Panc1 (cell line): ENCODE data around the gene ABCC1. TPM values are rescaled to one million over a fixed set of nuclear protein-coding genes. Genes with fewer than 3 reads are reported as not detected.

Experiments
- ATAC-seq: fragments of 200-7000 bp; cut with Tn5 transposase; 2 replicates; pipeline ENCODE4 v1.9.1; 2020; ENCODE audit warnings: mild to moderate bottlenecking, moderate library complexity
- BruUV-seq: library from RNA; stranded (reverse); fragments of 400-500 nt; replicated peaks from 2 replicates; lab custom pipeline; 2021; lab: Mats Ljungman, UMichigan
- CTCF ChIA-PET: fragments of 300-600 bp; sonication (Branson Sonifier 250); formaldehyde crosslinking; loops from one replicate; lab custom pipeline; 2022; ENCODE audit warnings: antibody characterized with exemption; lab: Charles Lee
- POLR2A ChIA-PET: fragments of 300-600 bp; sonication (Branson Sonifier 250); formaldehyde crosslinking; loops from one replicate; lab custom pipeline; 2022; ENCODE audit warnings: antibody characterized with exemption; lab: Charles Lee
- DNase-seq: peaks from one replicate; pipeline ENCODE4 v3.0.0-alpha.2; 2010; ENCODE audit warnings: low read depth, low spot score
- H3K27ac ChIP-seq: 2 replicates; pipeline ENCODE4 v1.5.1; 2011; ENCODE audit warnings: mild to moderate bottlenecking, low read length, inconsistent platforms
- H3K27me3 ChIP-seq: fragments of 200-500 bp; sonication (Bioruptor generic); 2 replicates; pipeline ENCODE4 v1.6.0; 2014; ENCODE audit warnings: low read length, inconsistent platforms; ENCODE audit not compliant: control insufficient read depth, insufficient read depth
- H3K36me3 ChIP-seq: fragments of 200-500 bp; sonication (Bioruptor generic); 2 replicates; pipeline ENCODE4 v1.5.1; 2014; ENCODE audit warnings: inconsistent platforms, mild to moderate bottlenecking, low read length, moderate library complexity; ENCODE audit not compliant: control insufficient read depth, insufficient read depth
- H3K4me1 ChIP-seq: 2 replicates; pipeline ENCODE4 v1.5.1; 2011; ENCODE audit warnings: inconsistent platforms, mild to moderate bottlenecking, low read length, moderate library complexity; ENCODE audit not compliant: control insufficient read depth, insufficient read depth
- H3K4me3 ChIP-seq, 2 experiments: 2 replicates each; pipeline ENCODE4 v1.5.1; 2011 to 2012; ENCODE audit warnings: low read depth in 2 of 2, low read length in 2 of 2, mild to moderate bottlenecking in 2 of 2, inconsistent platforms in 1 of 2, moderate library complexity in 1 of 2
- H3K9me3 ChIP-seq: fragments of 200-500 bp; sonication (Bioruptor generic); 2 replicates; pipeline ENCODE4 v1.5.1; 2014; ENCODE audit warnings: low read depth, mild to moderate bottlenecking, inconsistent platforms, low read length, moderate library complexity; ENCODE audit not compliant: control insufficient read depth, insufficient read depth
- POLR2AphosphoS5 ChIP-seq: IDR thresholded peaks from 2 replicates; pipeline ENCODE4 v1.6.1; 2012; ENCODE audit warnings: mild to moderate bottlenecking, low read depth, low read length, moderate library complexity
- SIN3A ChIP-seq: IDR thresholded peaks from 2 replicates; pipeline ENCODE4 v1.6.1; 2012; ENCODE audit warnings: low read depth, mild to moderate bottlenecking, low read length, moderate library complexity, borderline replicate concordance; ENCODE audit not compliant: insufficient read depth
- TCF7L2 ChIP-seq: IDR thresholded peaks from 2 replicates; pipeline ENCODE4 v1.6.1; 2011; ENCODE audit warnings: mild to moderate bottlenecking, low read depth, low read length, inconsistent platforms
- in situ Hi-C: cut with HindIII; loops from 2 replicates; pipeline ENCODE4 v1.10.0; 2016; ENCODE audit warnings: low sequenced_read_pairs, low pct_unique_long_range_greater_than_20kb
- intact Hi-C: fragments of 100-400 bp; cut with micrococcal nuclease; formaldehyde crosslinking; loops from one replicate; pipeline ENCODE4 v1.10.0; 2022; ENCODE audit not compliant: unreplicated experiment
- total RNA-seq: library from RNA; stranded (reverse); gene quantifications from one replicate; pipeline ENCODE4 v1.2.1, GENCODE V29; 2021; ENCODE audit not compliant: unreplicated experiment
- TF ChIP-seq, protein P1 (sequence below), 2 experiments: IDR thresholded peaks; 2 replicates each; pipeline ENCODE4 v1.6.1; 2011 to 2012; ENCODE audit warnings: low read depth in 2 of 2, control low read depth in 1 of 2, low read length in 1 of 2, mild to moderate bottlenecking in 1 of 2, moderate library complexity in 1 of 2; ENCODE audit not compliant: insufficient read depth in 1 of 2
- TF ChIP-seq, protein P2 (sequence below): fragments of 450-650 bp; IDR thresholded peaks from 2 replicates; pipeline ENCODE4 v1.5.1; 2017; ENCODE audit warnings: mild to moderate bottlenecking

The ABCC1 gene
- total RNA-seq, 1 experiment from 2014 or later: 296 TPM

DNA sequence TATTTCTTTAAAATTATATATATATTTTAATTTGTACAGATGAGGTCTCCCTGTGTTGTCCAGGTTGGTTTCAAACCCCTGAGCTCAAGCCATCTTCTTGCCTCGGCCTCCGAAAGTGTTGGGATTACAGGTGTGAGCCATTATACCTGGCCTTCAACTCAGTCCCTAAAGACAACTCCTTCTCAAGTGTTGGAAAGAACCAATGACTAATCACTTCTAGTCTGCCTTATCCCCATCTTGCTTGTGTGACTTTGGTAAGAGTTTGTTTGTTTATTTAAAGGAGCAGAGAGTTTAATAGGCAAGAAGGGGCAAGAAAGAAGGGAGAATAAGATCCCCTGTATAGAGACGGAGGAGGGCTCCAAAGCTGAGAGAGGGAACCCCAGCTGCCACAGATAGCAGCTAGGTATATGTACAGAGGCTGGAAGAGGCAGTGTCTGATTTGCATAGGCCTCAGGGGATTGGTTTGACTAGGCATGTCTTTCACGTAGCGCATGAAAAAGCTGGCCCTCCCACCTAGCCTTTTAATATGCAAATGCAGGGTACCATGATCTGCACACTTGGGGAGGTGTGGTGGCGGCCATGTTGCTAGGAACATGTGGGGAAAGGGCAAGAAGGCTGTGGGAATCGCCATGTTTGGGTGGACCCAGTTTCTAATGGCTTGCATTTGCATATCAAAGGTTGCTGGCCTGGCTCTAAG lies 21.5 kb downstream of the ABCC1 start:
- in situ Hi-C loops: no loop called here
- H3K9me3 ChIP-seq: peaks cover 23% of the 10 kb centered on the region; the same call in 1 of the 2 replicates
- peak overlapping the region; percentile 58; the same call in 1 of the 2 replicates for H3K27ac ChIP-seq
- peaks cover 38% of the 10 kb centered on the region for H3K4me1 ChIP-seq
- ATAC-seq (no peak), DNase-seq (no peak)
- 0 out of 2 replicates have a peak, but pooled peaks cover 2% of the 10 kb centered on the region for H3K36me3 ChIP-seq
- CTCF ChIA-PET: no interaction called here
- no TSS peak for BruUV-seq
- TF ChIP-seq, protein P1, sequence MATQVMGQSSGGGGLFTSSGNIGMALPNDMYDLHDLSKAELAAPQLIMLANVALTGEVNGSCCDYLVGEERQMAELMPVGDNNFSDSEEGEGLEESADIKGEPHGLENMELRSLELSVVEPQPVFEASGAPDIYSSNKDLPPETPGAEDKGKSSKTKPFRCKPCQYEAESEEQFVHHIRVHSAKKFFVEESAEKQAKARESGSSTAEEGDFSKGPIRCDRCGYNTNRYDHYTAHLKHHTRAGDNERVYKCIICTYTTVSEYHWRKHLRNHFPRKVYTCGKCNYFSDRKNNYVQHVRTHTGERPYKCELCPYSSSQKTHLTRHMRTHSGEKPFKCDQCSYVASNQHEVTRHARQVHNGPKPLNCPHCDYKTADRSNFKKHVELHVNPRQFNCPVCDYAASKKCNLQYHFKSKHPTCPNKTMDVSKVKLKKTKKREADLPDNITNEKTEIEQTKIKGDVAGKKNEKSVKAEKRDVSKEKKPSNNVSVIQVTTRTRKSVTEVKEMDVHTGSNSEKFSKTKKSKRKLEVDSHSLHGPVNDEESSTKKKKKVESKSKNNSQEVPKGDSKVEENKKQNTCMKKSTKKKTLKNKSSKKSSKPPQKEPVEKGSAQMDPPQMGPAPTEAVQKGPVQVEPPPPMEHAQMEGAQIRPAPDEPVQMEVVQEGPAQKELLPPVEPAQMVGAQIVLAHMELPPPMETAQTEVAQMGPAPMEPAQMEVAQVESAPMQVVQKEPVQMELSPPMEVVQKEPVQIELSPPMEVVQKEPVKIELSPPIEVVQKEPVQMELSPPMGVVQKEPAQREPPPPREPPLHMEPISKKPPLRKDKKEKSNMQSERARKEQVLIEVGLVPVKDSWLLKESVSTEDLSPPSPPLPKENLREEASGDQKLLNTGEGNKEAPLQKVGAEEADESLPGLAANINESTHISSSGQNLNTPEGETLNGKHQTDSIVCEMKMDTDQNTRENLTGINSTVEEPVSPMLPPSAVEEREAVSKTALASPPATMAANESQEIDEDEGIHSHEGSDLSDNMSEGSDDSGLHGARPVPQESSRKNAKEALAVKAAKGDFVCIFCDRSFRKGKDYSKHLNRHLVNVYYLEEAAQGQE (IDR thresholded peaks at IDR 0.05; ENCODE audit: insufficient read depth in 1 of 2, low read depth in 2 of 2, low read length in 1 of 2): no peak
- TF ChIP-seq POLR2AphosphoS5 (no peak), TCF7L2 (no peak), SIN3A (no peak)
- TF ChIP-seq, protein P2, sequence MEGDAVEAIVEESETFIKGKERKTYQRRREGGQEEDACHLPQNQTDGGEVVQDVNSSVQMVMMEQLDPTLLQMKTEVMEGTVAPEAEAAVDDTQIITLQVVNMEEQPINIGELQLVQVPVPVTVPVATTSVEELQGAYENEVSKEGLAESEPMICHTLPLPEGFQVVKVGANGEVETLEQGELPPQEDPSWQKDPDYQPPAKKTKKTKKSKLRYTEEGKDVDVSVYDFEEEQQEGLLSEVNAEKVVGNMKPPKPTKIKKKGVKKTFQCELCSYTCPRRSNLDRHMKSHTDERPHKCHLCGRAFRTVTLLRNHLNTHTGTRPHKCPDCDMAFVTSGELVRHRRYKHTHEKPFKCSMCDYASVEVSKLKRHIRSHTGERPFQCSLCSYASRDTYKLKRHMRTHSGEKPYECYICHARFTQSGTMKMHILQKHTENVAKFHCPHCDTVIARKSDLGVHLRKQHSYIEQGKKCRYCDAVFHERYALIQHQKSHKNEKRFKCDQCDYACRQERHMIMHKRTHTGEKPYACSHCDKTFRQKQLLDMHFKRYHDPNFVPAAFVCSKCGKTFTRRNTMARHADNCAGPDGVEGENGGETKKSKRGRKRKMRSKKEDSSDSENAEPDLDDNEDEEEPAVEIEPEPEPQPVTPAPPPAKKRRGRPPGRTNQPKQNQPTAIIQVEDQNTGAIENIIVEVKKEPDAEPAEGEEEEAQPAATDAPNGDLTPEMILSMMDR: no peak
- POLR2A ChIA-PET: interaction anchor here (0.6 kb wide), 1 partner anchor 27 kb away, joined by 5 read pairs; no protein-coding TSS in a partner anchor
- H3K4me3 ChIP-seq: no peak overlapping the region
- intact Hi-C loops: no loop called here
- H3K27me3 ChIP-seq: no peaks in the 10 kb centered on the region

DNA sequence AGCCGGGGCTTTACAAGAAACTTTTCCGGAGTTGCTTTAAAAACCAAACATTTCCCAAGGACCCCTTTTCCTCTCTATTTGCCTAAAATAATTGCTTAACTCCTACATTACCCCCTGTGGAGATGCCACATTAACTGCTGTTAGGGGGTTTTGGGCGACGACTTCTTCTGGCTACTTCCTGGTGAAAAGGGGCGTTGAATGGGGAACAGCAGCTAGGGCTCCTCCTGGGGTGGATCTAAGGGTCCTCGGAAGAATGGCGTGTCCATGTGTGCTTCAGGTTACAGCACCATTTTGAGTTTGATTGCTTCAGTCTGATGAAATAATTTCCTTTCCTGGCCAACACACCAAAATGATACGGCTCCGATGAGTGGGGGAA lies 22.0 kb downstream of the ABCC1 start:
- ATAC-seq: no peak
- 0 out of 2 replicates have a peak, but pooled peaks cover 2% of the 10 kb centered on the region for H3K36me3 ChIP-seq
- CTCF ChIA-PET: no interaction called here
- in situ Hi-C loops (no loop called here), intact Hi-C loops (no loop called here)
- POLR2A ChIA-PET: interaction anchor here (0.6 kb wide), 1 partner anchor 153 kb away, joined by 3 read pairs; no protein-coding TSS in a partner anchor
- H3K27me3 ChIP-seq: no peaks in the 10 kb centered on the region
- BruUV-seq: no TSS peak
- TF ChIP-seq SIN3A (no peak), TCF7L2 (no peak), POLR2AphosphoS5 (no peak)
- TF ChIP-seq, protein P2: no peak
- TF ChIP-seq, protein P1 (IDR thresholded peaks at IDR 0.05; ENCODE audit: insufficient read depth in 1 of 2, low read depth in 2 of 2, low read length in 1 of 2): no peak
- peaks cover 35% of the 10 kb centered on the region for H3K4me1 ChIP-seq
- H3K27ac ChIP-seq: peak overlapping the region; percentile 58
- H3K4me3 ChIP-seq: no peak overlapping the region
- no peak for DNase-seq
- peaks cover 23% of the 10 kb centered on the region; the same call in 1 of the 2 replicates for H3K9me3 ChIP-seq
